HK-2 (cell line): ENCODE measurements around the gene QRFP.
A peak's percentile ranks its signal among the peaks of the same experiment; 100 is the strongest.
"Not testable (repeated sequence)": the region's sequence is repeated elsewhere in the genome, so short reads cannot be mapped to it uniquely, and the experiment has no call there.

ENCODE experiments used
- DNase-seq: peaks from one replicate; pipeline ENCODE4 v3.0.0-alpha.2; 2018; ENCODE audit not compliant: unreplicated experiment

Gene QRFP

DNA sequence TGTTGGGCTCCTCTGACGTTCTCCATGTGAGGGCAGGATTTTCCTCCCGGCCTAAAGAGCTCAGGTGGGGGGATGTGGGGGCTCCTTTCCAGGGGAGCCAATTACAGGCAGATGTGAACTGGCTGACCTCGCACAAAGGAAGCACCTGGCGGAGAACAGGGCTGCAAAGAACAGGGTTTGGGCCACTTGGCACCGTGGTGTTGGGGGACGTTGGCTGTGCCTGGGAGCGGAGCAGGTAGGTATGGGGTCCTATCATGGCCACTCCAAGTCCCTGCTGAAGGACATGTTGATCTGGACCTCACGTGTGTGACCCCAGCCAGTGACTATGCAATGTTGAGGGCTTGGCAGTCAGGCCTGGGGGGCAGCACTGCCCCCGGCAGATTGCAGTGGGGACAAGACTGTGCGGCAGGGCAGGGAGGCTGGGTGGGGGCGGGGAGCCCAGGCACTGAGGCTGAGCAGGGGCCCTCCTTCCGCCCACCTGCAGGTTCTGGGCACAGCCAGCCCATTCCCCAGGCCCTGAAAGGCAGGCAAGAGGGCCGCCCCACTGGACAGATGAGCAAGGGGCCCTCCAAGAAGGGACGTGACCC lies 23.0 kb upstream of the QRFP start:
- DNase-seq: no peak

DNA sequence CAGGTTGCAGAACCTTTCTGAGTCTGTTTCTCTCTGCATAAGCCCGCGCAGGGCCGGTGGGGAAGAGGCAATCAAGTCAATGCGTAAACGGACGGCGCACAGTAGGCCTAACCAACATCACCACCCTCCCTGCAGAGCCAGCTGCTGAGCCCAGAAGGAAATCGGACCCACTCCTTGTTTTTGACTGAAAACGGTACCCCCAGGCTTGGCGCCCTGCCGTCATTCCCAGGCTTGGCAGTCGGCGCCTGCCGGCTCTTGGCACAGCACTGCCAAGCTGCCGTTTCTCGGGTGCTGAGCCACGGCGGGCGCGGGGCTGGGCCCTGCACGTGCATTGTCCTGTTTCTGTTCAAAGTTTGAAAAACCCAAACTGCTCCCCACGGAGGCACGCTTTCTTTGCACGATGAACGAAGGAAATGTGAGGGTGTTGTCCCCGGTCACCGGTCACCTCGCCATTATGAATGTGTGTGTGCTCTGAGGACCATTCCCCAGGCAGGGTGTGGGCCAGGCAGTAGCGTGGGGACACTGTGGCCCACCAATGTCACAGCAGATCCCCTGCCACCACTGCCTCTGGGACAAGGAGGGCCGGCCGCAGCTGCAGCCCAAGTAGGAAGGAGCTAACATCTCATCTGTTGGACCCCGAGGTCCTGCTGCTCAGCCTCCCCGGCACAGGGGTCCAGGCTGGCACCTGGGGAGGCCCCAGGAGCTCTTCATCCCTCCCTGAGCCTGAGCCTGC lies 22.4 kb upstream of the QRFP start:
- no peak for DNase-seq

DNA sequence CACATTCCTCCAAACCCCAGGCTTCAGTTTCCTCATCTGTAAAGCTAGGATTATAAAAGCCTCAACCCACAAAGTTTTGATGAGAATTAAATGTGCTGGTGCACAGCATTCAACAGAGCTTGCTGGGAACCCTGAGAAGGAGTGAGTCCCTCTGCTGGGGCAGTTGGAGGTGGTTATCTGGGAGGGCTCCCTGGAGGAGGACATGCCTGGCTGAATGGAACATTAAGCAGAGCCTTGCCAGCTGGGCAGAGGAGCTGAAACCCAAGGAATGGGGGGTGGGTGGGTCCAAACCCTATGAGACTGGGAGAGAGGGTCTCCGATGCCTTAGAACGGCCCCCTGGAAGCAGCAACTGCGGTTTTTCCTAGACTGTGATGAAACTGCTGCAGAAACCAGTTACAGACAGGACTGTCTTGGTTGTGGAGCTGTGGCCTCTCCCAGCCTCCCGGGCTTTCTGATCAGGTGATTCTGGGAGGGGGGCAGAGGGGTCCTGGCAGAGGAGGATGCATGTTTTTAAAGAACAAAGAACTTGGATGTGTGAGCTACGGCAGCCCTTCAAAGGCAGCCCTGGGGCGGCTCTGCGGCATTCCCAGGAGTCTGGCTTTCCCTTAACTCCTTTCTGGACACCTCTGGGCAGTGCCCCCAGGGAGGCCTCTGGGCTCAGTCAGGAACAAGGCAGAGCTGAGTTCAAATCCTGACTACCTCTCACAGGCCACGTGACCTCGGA lies 21.7 kb upstream of the QRFP start:
- DNase-seq: no peak

- no peak for DNase-seq
These were observed 20.8 kb upstream of the QRFP start for GRCh38 chr9:130917168-130917960.

GRCh38 chr9:130915096-130915447 lies 18.5 kb upstream of the QRFP start:
- no peak for DNase-seq

DNA sequence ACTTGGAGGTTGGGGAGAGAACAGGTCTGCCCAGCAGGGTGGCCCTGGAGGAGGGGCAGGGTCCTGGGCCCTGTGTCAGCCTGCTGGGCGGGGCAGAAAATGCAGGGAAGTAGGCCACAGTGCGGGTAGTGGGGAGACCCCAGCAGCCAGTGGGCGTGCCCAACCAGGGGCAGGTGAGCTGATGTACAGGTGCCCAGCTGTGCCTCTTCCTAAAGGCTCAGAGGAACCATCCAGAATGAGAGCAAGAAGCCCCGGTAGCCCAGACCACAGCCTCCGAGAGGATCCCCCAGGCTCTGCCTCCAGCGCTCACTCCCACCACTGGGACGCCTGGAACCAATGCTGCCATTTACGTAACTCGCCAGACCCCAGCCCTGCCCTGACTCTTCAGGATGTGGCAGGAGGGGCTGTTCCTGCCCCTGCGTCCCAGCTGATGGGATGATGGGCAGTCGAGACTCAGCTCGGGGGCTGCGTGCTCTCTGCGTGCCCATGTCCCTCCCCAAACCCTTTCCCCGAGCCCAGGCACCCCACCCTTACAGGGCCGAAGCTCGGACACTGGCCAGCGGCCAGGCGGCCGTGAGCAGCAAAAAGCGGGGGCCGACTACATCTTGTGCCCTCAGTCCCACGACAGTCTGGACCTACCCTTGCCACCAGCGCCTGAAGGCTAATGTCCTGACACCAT lies 17.9 kb upstream of the QRFP start:
- DNase-seq: no peak

DNA sequence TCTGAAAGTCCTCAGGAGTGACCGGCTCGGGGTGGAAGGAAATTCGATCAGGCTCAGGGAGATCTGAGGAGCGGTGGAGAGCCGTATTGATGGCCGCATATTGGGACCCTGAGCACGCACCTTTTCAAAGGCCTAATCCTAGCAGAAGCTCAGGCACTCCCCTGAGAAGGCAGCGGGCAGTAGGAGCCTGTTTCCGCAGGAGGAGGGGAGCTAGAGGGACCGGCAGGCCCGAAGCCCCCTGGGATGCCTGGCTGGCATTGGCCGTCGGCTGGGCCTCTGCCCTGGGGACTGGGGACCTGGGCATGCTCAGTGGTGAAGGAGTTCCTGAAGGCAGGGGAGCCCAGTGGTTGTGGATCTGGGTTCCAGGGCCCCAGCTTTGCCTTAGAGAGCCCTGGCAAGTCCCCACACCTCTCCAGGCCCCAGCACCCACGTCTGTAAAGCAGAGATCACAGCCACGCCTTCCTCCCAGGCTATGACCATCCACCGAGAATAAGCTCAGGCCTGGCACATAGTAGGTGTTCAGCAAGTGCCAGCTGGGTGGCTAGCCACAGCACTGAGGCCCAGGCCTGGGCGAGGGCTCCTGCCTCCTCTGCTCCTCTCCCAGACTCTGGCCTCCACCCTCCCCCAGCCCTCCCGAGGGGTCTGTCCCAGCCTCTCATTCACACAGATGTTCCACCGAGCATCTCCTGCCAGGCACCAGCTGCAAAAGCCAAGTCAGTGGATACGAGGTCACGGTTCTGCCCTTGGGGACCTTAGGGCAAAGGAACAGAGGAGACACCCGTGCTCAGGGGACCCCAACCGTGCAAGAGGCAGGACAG lies 17.2 kb upstream of the QRFP start:
- DNase-seq: no peak

DNA sequence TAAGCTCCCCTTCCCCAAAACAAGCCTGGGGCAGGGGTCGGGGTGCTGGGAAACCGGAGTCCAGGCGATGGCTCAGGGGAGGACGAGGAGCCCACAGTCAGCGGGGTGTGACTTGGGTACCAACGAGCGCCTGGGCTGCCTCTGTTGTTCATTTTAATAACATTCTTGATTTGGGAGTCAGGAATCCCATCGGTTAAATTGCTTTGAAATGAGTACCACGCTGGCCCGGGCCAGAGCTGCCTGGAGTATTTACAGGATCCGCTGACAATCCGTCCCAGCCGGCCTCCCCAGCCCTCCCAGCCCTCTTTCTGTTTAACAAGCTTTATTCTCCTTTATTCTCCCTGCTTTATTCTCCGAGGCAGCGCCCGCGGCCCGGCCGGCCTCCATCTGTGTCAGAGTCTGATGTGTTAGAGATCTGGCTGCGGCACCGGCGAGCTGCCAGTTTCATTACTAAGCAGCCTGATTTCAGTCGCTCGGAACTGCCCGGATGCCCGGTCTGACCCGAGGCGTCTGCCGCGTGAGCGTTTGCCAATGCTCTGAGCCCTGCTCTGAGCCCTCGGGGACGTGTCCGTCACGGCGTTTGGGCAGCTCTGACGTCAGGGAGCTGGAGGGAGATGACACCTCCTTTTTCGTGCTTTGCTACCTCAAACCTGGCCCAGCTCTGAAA lies 16.5 kb upstream of the QRFP start:
- DNase-seq: peak; percentile 91

- DNase-seq: no peak
These were observed 14.8 kb upstream of the QRFP start for GRCh38 chr9:130911254-130912049.

GRCh38 chr9:130910670-130911069 lies 14.1 kb upstream of the QRFP start:
- DNase-seq: not testable (repeated sequence)

DNA sequence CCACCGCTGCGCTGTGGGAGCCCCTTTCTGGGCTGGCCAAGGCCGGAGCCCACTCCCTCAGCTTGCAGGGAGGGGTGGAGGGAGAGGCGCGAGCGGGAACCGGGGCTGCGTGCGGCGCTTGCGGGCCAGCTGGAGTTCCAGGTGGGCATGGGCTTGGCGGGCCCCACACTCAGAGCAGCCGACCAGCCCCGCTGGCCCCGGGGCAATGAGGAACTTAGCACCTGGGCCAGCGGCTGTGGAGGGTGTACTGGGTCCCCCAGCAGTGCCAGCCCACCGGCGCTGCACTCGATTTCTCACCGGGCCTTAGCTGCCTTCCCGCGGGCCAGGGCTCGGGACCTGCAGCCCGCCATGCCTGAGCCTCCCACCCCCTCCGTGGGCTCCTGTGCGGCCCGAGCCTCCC lies 13.4 kb upstream of the QRFP start:
- DNase-seq: not testable (repeated sequence)

DNA sequence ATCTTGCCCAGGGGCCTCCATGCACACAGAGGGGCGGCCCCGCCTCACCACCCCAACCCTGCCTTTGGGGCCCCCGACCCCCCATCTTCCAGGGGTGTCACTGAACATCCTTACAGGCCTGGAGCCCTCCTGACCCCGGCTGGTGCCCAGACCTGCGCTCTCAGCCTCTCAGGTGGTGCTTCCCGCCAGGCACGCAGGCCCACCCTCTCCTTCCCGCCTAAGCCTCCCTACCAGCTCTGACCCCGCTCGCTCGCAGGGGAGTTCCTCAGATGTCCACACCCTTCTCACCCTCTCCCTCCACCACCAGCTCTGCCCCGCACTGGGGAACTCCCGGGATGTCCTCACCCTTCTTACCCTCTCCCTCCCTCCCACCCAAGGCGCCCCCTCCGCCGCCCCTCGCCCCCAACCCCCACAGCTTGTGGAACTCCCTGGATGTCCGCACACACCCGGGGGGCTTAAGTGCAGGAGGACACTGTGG lies 12.3 kb upstream of the QRFP start:
- DNase-seq: no peak

DNA sequence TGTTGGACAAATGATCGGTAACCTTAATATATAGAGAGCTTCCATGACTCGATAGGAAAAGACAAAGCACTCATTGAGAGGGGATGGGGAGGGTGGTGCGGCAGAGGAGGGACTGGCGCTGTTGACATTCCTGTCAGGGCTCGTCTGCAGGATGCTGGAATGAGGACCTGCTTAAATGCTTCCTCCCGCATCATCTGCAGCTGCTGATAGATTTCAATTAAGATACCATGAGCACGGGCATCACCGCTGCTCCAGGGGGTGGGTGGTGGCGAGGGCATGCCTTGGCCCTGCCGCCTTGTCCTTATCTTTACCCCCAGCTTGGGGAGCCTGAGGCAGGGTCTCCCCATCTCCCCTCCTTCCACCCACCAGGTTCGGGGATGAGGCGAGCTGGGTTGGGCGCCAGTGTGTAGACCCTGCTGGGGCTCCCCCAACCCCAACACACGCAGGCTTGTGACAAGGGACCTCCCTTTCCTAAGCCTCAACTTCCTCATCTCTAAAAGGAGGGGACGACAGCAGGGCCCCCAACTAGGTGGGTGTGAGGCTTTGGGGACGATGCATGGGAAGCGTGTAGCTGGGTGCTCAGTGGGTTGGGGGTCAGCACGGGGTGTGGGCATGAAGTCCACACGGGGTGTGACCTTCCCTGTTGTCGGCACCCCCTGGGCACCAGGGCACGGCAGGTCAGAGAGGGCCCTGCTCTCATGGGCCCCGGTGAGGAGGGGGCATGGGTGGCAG lies 11.7 kb upstream of the QRFP start:
- no peak for DNase-seq

DNA sequence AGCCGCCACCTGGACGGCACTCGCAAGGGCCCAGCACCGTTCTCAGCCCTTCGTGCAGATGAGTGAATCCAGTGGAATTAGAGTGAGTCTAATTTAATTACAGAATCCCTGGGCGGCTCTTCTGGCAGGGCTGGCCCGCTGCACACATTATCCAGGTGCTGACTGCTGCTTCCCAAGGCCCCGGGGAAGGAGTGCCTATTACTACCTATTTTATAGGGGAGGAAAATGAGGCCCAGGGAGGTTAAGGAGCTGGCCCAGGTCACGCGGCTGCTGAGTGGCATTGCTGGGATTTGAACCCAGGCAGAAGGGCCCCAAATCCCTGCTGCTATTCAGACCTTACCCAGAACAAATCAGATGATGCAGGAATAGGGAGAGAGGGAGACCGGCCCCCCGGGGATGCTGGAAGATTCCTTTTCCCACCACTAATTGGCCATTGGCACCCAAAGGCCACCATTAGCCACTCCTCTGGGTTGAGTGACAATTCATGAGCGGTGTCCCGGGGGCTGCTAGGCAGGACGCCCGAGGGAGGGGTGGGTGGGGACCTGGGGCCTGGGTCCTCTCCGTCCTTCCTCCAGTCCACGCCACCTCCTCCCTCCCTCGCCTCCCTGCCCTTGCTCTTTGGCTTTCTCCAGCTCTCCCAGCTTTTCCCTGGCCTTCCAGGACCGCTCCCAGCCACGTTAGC lies 10.3 kb upstream of the QRFP start:
- no peak for DNase-seq

DNA sequence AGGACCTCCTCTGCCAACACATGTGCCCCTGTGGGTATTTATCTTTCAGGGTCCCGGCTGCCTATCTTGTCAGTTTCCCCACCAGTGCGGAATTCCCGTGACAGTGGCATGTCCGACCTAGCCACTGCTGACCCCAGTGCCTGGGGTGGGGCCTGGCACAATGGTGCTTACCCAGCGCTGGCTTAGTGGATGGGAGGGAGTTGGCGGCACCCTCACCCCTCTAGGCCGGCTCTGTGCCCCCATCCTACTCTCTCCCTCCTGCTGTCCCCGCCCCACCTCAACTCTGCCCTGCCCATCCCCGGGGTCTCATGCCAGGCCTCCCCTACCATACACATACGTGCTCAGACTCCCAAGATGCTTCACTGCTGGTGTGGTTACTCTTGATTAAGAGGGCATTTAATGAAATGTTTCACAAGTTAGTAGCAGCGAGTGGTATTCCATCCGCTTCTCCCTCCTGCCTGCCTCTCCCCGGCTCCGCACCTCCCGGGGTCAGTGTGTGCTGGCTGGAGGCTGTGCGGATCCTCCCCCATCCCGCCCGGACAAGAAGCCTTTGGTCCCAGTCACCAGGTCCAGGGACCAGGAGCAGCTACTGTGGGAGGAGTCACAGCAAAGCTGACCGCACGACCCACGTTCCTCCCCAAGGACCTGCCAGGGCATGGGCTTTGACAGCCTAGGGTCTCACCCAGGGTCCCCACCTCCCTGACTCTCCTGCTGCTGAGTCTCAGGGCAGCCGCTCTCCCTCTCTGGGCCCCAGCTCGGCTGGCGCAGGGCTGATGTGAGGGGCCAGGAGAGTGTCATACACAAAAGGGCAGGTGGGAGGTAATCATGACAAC lies 9.5 kb upstream of the QRFP start:
- no peak for DNase-seq

- DNase-seq: no peak
These were observed 8.7 kb upstream of the QRFP start for GRCh38 chr9:130905125-130905901.
